ENCODE measurements around the gene EXTL1. TPM values are rescaled to one million over a fixed set of nuclear protein-coding genes. Genes with fewer than 3 reads are reported as not detected.

The EXTL1 gene
- total RNA-seq, 4 donors from 2014 or later, result 0.13 to 1.2 TPM; not detected in 2

DNA sequence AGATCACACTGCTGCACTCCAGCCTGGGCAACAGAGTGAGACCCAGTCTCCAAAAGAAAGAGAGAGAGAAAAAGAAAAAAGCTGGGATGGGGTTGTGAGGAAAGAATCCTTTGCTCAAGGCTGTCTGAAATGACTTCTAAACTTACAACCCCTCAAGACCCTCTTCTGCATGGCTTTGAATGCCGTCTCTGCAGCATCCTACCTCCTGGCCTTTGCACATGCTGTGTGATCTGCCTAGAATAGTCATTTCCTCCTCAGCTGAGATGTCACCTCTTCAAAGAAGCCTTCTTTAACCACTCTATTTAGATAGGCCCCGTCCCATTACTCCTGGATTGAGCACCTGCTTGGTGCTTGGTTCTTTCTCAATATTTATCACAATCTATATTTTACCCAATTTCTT, 63.3 kb downstream of the EXTL1 start:
- DNase-seq, result no peak
- Histone ChIP-seq H3K27ac (no peak overlapping the region), H3K4me3 (replicated peaks in 1 of 3) (no peak overlapping the region), H3K36me3 (no peaks in the 10 kb centered on the region), H3K4me1 (peaks cover 0 to 4% of the 10 kb centered on the region in 2 donors), H3K27me3 (no peaks in the 10 kb centered on the region), H3K9me3 (no peaks in the 10 kb centered on the region)
- intact Hi-C loops (cut with DNase I), result no loop called here
- TF ChIP-seq, protein P1, sequence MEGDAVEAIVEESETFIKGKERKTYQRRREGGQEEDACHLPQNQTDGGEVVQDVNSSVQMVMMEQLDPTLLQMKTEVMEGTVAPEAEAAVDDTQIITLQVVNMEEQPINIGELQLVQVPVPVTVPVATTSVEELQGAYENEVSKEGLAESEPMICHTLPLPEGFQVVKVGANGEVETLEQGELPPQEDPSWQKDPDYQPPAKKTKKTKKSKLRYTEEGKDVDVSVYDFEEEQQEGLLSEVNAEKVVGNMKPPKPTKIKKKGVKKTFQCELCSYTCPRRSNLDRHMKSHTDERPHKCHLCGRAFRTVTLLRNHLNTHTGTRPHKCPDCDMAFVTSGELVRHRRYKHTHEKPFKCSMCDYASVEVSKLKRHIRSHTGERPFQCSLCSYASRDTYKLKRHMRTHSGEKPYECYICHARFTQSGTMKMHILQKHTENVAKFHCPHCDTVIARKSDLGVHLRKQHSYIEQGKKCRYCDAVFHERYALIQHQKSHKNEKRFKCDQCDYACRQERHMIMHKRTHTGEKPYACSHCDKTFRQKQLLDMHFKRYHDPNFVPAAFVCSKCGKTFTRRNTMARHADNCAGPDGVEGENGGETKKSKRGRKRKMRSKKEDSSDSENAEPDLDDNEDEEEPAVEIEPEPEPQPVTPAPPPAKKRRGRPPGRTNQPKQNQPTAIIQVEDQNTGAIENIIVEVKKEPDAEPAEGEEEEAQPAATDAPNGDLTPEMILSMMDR (IDR thresholded peaks at IDR 0.05), result no peak
- no peak for TF ChIP-seq POLR2A (IDR thresholded peaks at IDR 0.05)
- WGBS, 2 donors, result 83 to 92% methylated on average over 2 of the region's 2 CpGs

Small RNAs within 50 kb of the gene (small RNA-seq; reads per million reads assigned to genes)
- gene RF00283, result not detected
- not detected for gene RF00492

Other genes with a start within 250 kb of the EXTL1 start
- gene SELENON, start 221.6 kb upstream of the EXTL1 start, total RNA-seq, result 10 to 100 TPM; 31.2 to 58.2 (median 55.2) TPM
- gene MTFR1L, start 201.8 kb upstream of the EXTL1 start, total RNA-seq, result 100 to 1,000 TPM in 1 of 4 donors, 10 to 100 TPM in 3; 75.7 to 109 (median 99.2) TPM
- not detected for gene AUNIP, start 162.3 kb upstream of the EXTL1 start, total RNA-seq
- gene PAQR7, start 146.1 kb upstream of the EXTL1 start, total RNA-seq, result 1 to 10 TPM; 2.5 to 8.5 (median 6.4) TPM
- 10 to 100 TPM; 11.6 to 39.2 (median 17.0) TPM for gene STMN1, start 115.4 kb upstream of the EXTL1 start, total RNA-seq
- 10 to 100 TPM; 22.5 to 35.4 (median 30.7) TPM for gene PAFAH2, start 23.7 kb upstream of the EXTL1 start, total RNA-seq
- 10 to 100 TPM; 12.5 to 55.9 (median 43.4) TPM for gene SLC30A2, start 24.3 kb downstream of the EXTL1 start, total RNA-seq
- gene TRIM63, start 45.9 kb downstream of the EXTL1 start, total RNA-seq, result 1 to 10 TPM in 1 of 4 donors, under 1 TPM in 1, not detected in 2; 0.39 to 1.5 TPM
- 10 to 100 TPM; 24.2 to 39.0 (median 25.5) TPM for gene PDIK1L, start 90.0 kb downstream of the EXTL1 start, total RNA-seq
- gene FAM110D, start 137.3 kb downstream of the EXTL1 start, total RNA-seq, result 10 to 100 TPM in 1 of 4 donors, 1 to 10 TPM in 3; 3.5 to 15.6 (median 6.8) TPM
- gene C1orf232, start 147.2 kb downstream of the EXTL1 start, total RNA-seq, result not detected
- gene ZNF593, start 148.1 kb downstream of the EXTL1 start, total RNA-seq, result 10 to 100 TPM; 18.3 to 65.8 (median 27.3) TPM
- gene ZNF593OS, start 150.1 kb downstream of the EXTL1 start, total RNA-seq, result under 1 TPM in 1 of 4 donors, not detected in 3; 0.33 TPM
- 10 to 100 TPM; 20.0 to 81.2 (median 31.6) TPM for gene CNKSR1, start 155.7 kb downstream of the EXTL1 start, total RNA-seq
- not detected for gene CATSPER4, start 168.8 kb downstream of the EXTL1 start, total RNA-seq
- gene CEP85, start 212.4 kb downstream of the EXTL1 start, total RNA-seq, result 10 to 100 TPM; 16.0 to 27.0 (median 17.0) TPM

Measured in thyroid gland (tissue), 4 donors.